ENCODE data around the gene MCM6. TPM values are rescaled to one million over a fixed set of nuclear protein-coding genes. Genes with fewer than 3 reads are reported as not detected.

MCM6 gene
- polyA plus RNA-seq, 1 donor from 2014 or later, result 7.0 TPM

- Histone ChIP-seq H3K9me2 (ENCODE audit: insufficient read depth, low read length) (no peaks in the 10 kb centered on the region), H3K27me3 (ENCODE audit: insufficient read depth, low read depth, low read length) (no peaks in the 10 kb centered on the region), H3F3A (ENCODE audit: insufficient read depth, low read length, poor library complexity, severe bottlenecking) (no peaks in the 10 kb centered on the region), H3K9ac (ENCODE audit: low read length) (no peak overlapping the region), H3K36me3 (ENCODE audit: insufficient read depth, low read length) (no peaks in the 10 kb centered on the region), H4K20me1 (ENCODE audit: insufficient read depth) (no peaks in the 10 kb centered on the region), H3K27ac (ENCODE audit: low read length) (no peak overlapping the region), H3K9me3 (ENCODE audit: low read length) (peaks cover 5% of the 10 kb centered on the region), H3K79me2 (replicated peaks; ENCODE audit: insufficient read depth, low read length) (no peaks in the 10 kb centered on the region), H3K4me2 (ENCODE audit: low read length) (no peak overlapping the region), H2AFZ (ENCODE audit: low read depth, low read length) (no peak overlapping the region), H3K4me3 (ENCODE audit: low read length) (no peak overlapping the region)
- TF ChIP-seq TAF1 (IDR thresholded peaks at IDR 0.05; ENCODE audit: low read depth) (no peak), CTCF (IDR thresholded peaks at IDR 0.05; ENCODE audit: poor library complexity, severe bottlenecking) (peak; percentile 46)
Observed at GRCh38 chr2:135798762-135799161, 77.5 kb downstream of the MCM6 start.

GRCh38 chr2:135798275-135798705 is 78.0 kb downstream of the MCM6 start:
- Histone ChIP-seq H3K27ac (ENCODE audit: low read length) (no peak overlapping the region), H2AFZ (ENCODE audit: low read depth, low read length) (no peak overlapping the region), H3K9ac (ENCODE audit: low read length) (no peak overlapping the region), H3K4me2 (ENCODE audit: low read length) (no peak overlapping the region), H4K20me1 (ENCODE audit: insufficient read depth) (no peaks in the 10 kb centered on the region), H3K27me3 (ENCODE audit: insufficient read depth, low read depth, low read length) (no peaks in the 10 kb centered on the region), H3K9me2 (ENCODE audit: insufficient read depth, low read length) (no peaks in the 10 kb centered on the region), H3K9me3 (ENCODE audit: low read length) (peaks cover 5% of the 10 kb centered on the region), H3K4me3 (ENCODE audit: low read length) (no peak overlapping the region), H3F3A (ENCODE audit: insufficient read depth, low read length, poor library complexity, severe bottlenecking) (no peaks in the 10 kb centered on the region), H3K79me2 (replicated peaks; ENCODE audit: insufficient read depth, low read length) (no peaks in the 10 kb centered on the region), H3K36me3 (ENCODE audit: insufficient read depth, low read length) (no peaks in the 10 kb centered on the region)
- TF ChIP-seq RAD21 (conservative IDR thresholded peaks at IDR 0.05), result no peak
- no peak for TF ChIP-seq EZH2 (IDR thresholded peaks at IDR 0.05; ENCODE audit: borderline replicate concordance, insufficient read depth, low read length, poor library complexity, severe bottlenecking)
- TF ChIP-seq SMC3 (conservative IDR thresholded peaks at IDR 0.05; ENCODE audit: poor library complexity), result no peak
- TF ChIP-seq MXI1 (conservative IDR thresholded peaks at IDR 0.05; ENCODE audit: poor library complexity, severe bottlenecking), result no peak
- TF ChIP-seq CTCF (IDR thresholded peaks at IDR 0.05; ENCODE audit: poor library complexity, severe bottlenecking), result no peak
- TF ChIP-seq, protein P1, sequence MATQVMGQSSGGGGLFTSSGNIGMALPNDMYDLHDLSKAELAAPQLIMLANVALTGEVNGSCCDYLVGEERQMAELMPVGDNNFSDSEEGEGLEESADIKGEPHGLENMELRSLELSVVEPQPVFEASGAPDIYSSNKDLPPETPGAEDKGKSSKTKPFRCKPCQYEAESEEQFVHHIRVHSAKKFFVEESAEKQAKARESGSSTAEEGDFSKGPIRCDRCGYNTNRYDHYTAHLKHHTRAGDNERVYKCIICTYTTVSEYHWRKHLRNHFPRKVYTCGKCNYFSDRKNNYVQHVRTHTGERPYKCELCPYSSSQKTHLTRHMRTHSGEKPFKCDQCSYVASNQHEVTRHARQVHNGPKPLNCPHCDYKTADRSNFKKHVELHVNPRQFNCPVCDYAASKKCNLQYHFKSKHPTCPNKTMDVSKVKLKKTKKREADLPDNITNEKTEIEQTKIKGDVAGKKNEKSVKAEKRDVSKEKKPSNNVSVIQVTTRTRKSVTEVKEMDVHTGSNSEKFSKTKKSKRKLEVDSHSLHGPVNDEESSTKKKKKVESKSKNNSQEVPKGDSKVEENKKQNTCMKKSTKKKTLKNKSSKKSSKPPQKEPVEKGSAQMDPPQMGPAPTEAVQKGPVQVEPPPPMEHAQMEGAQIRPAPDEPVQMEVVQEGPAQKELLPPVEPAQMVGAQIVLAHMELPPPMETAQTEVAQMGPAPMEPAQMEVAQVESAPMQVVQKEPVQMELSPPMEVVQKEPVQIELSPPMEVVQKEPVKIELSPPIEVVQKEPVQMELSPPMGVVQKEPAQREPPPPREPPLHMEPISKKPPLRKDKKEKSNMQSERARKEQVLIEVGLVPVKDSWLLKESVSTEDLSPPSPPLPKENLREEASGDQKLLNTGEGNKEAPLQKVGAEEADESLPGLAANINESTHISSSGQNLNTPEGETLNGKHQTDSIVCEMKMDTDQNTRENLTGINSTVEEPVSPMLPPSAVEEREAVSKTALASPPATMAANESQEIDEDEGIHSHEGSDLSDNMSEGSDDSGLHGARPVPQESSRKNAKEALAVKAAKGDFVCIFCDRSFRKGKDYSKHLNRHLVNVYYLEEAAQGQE (IDR thresholded peaks at IDR 0.05; ENCODE audit: borderline replicate concordance), result no peak
- TF ChIP-seq TAF1 (IDR thresholded peaks at IDR 0.05; ENCODE audit: low read depth), result no peak
